ENCODE results near the gene TMPRSS9. TPM values are rescaled to one million over a fixed set of nuclear protein-coding genes. Genes with fewer than 3 reads are reported as not detected.

The TMPRSS9 gene
- total and polyA plus RNA-seq, 2 of the 13 experiments (the other 11 are each of a cell fraction or from before 2014, with no cell fraction given) = 2.5 to 5.2 TPM

GRCh38 chr19:2432131-2432848 is 72.2 kb downstream of the TMPRSS9 start (continued):
- no peak for TF ChIP-seq ATF6 (CRISPR knock-in tag; conservative IDR thresholded peaks at IDR 0.05)

DNA sequence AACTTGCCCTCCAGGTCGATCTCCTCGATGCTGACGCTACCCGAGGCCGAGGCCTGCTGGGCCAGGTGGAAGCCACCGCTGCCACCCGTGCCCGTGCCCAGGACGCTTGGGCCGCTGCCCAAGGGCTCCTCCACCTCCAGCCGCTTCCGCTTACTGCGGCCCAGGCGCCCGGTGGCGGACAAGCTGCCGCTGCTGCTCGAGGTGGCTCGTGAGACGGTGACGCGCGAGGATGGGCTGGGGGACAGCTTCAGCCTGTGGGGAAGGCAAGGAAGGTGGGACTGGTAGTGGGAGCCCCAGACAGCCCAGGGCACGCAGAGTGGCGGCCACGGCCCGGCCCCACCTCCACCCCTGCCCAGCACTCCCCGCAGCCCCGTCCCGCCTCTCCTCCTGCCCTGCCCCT is 73.8 kb downstream of the TMPRSS9 start:
- Histone ChIP-seq H3K9ac (ENCODE audit: insufficient read depth, low read depth, low read length) (no peak overlapping the region), H3K9me3 (ENCODE audit: low read length) (no peaks in the 10 kb centered on the region), H3K36me3 (replicated peaks in 1 of 2; ENCODE audit: control insufficient read depth in 1 of 2, insufficient read depth in 2 of 2, low read length in 2 of 2) (peaks cover 25 to 61% of the 10 kb centered on the region in 2 experiments; a peak in 4 of 5 replicates), H3K4me2 (ENCODE audit: low read depth, low read length) (no peak overlapping the region), H3K4me1 (ENCODE audit: insufficient read depth, low read length) (peaks cover under 1% of the 10 kb centered on the region; the same call in 1 of the 2 replicates), H3K79me2 (ENCODE audit: insufficient read depth, low read length) (no peaks in the 10 kb centered on the region), H3K4me3 (replicated peaks in 1 of 3; ENCODE audit: insufficient read depth in 1 of 3, low read depth in 2 of 3, low read length in 3 of 3) (no peak overlapping the region), H3K27ac (ENCODE audit: extremely low read length, insufficient read depth, low read length) (no peak overlapping the region), H4K20me1 (ENCODE audit: insufficient read depth, low read length) (no peaks in the 10 kb centered on the region), H2AFZ (ENCODE audit: low read length) (no peak overlapping the region), H3K27me3 (ENCODE audit: control insufficient read depth in 1 of 2, insufficient read depth in 2 of 2, low read length in 2 of 2) (no peaks in the 10 kb centered on the region)
- ChIA-PET POLR2A (no interaction called here), CTCF (ENCODE audit: low intra/inter-chr PET ratio, low total read pairs) (no interaction called here)
- intact Hi-C loops (cut with micrococcal nuclease; ENCODE audit: unreplicated experiment) = no loop called here
- ATAC-seq (no peak), FAIRE-seq (no peak), DNase-seq (ENCODE audit: low spot score) (no peak)
- in situ Hi-C loops (cut with HindIII; ENCODE audit: extremely low pct_ligation_motif_present, low pct_unique_long_range_greater_than_20kb) = no loop called here
- over 99% methylated on average over 25 of the region's 30 CpGs for WGBS (ENCODE audit: low lambda C conversion rate)
- no TSS peak for BruUV-seq (replicated peaks)
- no peak for TF ChIP-seq AGO2 (optimal IDR thresholded peaks at IDR 0.05; ENCODE audit: low read depth, low read length)
- TF ChIP-seq ZNF362 (CRISPR knock-in tag; IDR thresholded peaks at IDR 0.05; ENCODE audit: borderline replicate concordance) = no peak
- TF ChIP-seq ZNF18 (CRISPR knock-in tag; IDR thresholded peaks at IDR 0.05; ENCODE audit: insufficient replicate concordance) = no peak
- no peak for TF ChIP-seq NR2F2 (IDR thresholded peaks at IDR 0.05; ENCODE audit: borderline replicate concordance, low read depth)
- TF ChIP-seq, protein P1, sequence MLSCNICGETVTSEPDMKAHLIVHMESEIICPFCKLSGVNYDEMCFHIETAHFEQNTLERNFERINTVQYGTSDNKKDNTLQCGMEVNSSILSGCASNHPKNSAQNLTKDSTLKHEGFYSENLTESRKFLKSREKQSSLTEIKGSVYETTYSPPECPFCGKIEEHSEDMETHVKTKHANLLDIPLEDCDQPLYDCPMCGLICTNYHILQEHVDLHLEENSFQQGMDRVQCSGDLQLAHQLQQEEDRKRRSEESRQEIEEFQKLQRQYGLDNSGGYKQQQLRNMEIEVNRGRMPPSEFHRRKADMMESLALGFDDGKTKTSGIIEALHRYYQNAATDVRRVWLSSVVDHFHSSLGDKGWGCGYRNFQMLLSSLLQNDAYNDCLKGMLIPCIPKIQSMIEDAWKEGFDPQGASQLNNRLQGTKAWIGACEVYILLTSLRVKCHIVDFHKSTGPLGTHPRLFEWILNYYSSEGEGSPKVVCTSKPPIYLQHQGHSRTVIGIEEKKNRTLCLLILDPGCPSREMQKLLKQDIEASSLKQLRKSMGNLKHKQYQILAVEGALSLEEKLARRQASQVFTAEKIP (CRISPR knock-in tag; IDR thresholded peaks at IDR 0.05; ENCODE audit: borderline replicate concordance) = no peak
- no peak for TF ChIP-seq ZNF574 (CRISPR knock-in tag; IDR thresholded peaks at IDR 0.05)
- no peak for TF ChIP-seq CREB3 (CRISPR knock-in tag; IDR thresholded peaks at IDR 0.05)
- TF ChIP-seq ZNF562 (CRISPR knock-in tag; IDR thresholded peaks at IDR 0.05; ENCODE audit: borderline replicate concordance) = no peak
- no peak for TF ChIP-seq HDAC2 (CRISPR knock-in tag; IDR thresholded peaks at IDR 0.05)
- TF ChIP-seq KLF9 (CRISPR knock-in tag; IDR thresholded peaks at IDR 0.05; ENCODE audit: low read depth) = no peak
